Caco-2 (cell line): ENCODE data around the gene LDLRAD3. TPM values are rescaled to one million over a fixed set of nuclear protein-coding genes. Genes with fewer than 3 reads are reported as not detected.

Experiments used
- BruUV-seq: library from RNA; stranded (reverse); fragments of 400-500 nt; replicated peaks from 2 replicates; lab custom pipeline; 2021; lab: Mats Ljungman, UMichigan
- CTCF ChIA-PET: fragments of 300-600 bp; sonication (Branson Sonifier 250); formaldehyde crosslinking; loops from one replicate; lab custom pipeline; 2022; ENCODE audit warnings: antibody characterized with exemption; lab: Charles Lee
- POLR2A ChIA-PET: fragments of 300-600 bp; sonication (Branson Sonifier 250); formaldehyde crosslinking; loops from one replicate; lab custom pipeline; 2022; ENCODE audit warnings: antibody characterized with exemption; lab: Charles Lee
- DNase-seq, 2 experiments: peaks; one replicate each; pipeline versions ENCODE4 v3.0.0 to v3.0.0-alpha.2; 2020 to 2022
- H3K27me3 ChIP-seq: replicated peaks from 2 replicates; pipeline ENCODE4 v1.6.0; 2011; ENCODE audit warnings: low read length; ENCODE audit not compliant: control insufficient read depth, insufficient read depth
- H3K36me3 ChIP-seq: 2 replicates; pipeline ENCODE4 v1.5.1; 2011; ENCODE audit warnings: low read length; ENCODE audit not compliant: control insufficient read depth, insufficient read depth
- H3K4me1 ChIP-seq: fragments of 250-450 bp; sonication (Bioruptor Pico); 2 replicates; pipeline ENCODE4 v1.5.1; 2020; ENCODE audit warnings: mild to moderate bottlenecking
- H3K4me3 ChIP-seq: 2 replicates; pipeline ENCODE4 v1.5.1; 2011; ENCODE audit warnings: low read depth, mild to moderate bottlenecking, control low read depth, low read length
- H3K9me3 ChIP-seq: fragments of 250-450 bp; sonication (Bioruptor Pico); 2 replicates; pipeline ENCODE4 v1.5.1; 2020; ENCODE audit warnings: mild to moderate bottlenecking, moderate library complexity
- H3K27ac Mint-ChIP-seq: one replicate; pipeline ENCODE4 v1.8.0; 2022; ENCODE audit warnings: mixed read lengths; ENCODE audit not compliant: unreplicated experiment
- H3K27me3 Mint-ChIP-seq: one replicate; pipeline ENCODE4 v1.8.0; 2022; ENCODE audit warnings: mixed read lengths; ENCODE audit not compliant: insufficient read depth, unreplicated experiment
- H3K36me3 Mint-ChIP-seq: one replicate; pipeline ENCODE4 v1.8.0; 2022; ENCODE audit warnings: mild to moderate bottlenecking, mixed read lengths; ENCODE audit not compliant: insufficient read depth, unreplicated experiment
- H3K4me1 Mint-ChIP-seq: one replicate; pipeline ENCODE4 v1.8.0; 2022; ENCODE audit warnings: low read depth, mixed read lengths; ENCODE audit not compliant: unreplicated experiment
- H3K4me3 Mint-ChIP-seq: one replicate; pipeline ENCODE4 v1.8.0; 2022; ENCODE audit warnings: mild to moderate bottlenecking, moderate library complexity, mixed read lengths; ENCODE audit not compliant: unreplicated experiment
- H3K9me3 Mint-ChIP-seq: one replicate; pipeline ENCODE4 v1.8.0; 2022; ENCODE audit warnings: mixed read lengths; ENCODE audit not compliant: unreplicated experiment
- CTCF ChIP-seq, 2 experiments: fragments of 200-600 bp in 1 of 2; IDR thresholded peaks; 1 replicate in 1 of 2; 2 replicates in 1 of 2; pipeline versions ENCODE4 v1.5.1 to v1.8.0; 2011 to 2022; ENCODE audit warnings: antibody characterized with exemption in 1 of 2, control low read depth in 1 of 2, inconsistent platforms in 1 of 2, low read depth in 1 of 2, low read length in 1 of 2, mild to moderate bottlenecking in 1 of 2, moderate library complexity in 1 of 2; ENCODE audit not compliant: insufficient read depth in 1 of 2, severe bottlenecking in 1 of 2, unreplicated experiment in 1 of 2
- intact Hi-C: fragments of 100-400 bp; cut with micrococcal nuclease; formaldehyde crosslinking; loops from one replicate; pipeline ENCODE4 v1.10.0; 2022; ENCODE audit not compliant: unreplicated experiment
- total RNA-seq: library from RNA; stranded (reverse); gene quantifications from 2 replicates; pipeline ENCODE4 v1.2.3, GENCODE V29; 2022

The LDLRAD3 gene
- total RNA-seq, 1 experiment from 2014 or later, result 9.9 TPM

- Histone ChIP-seq H3K4me3 (no peak overlapping the region), H3K27me3 (no peaks in the 10 kb centered on the region), H3K36me3 (no peaks in the 10 kb centered on the region), H3K9me3 (no peaks in the 10 kb centered on the region), H3K4me1 (peaks cover 51% of the 10 kb centered on the region)
- intact Hi-C loops, result loop anchor here (2.0 kb wide), 2 partner anchors 116 to 212 kb away; no protein-coding TSS in a partner anchor
- Mint-ChIP-seq H3K27ac (peak overlapping the region; percentile 78), H3K9me3 (no peaks in the 10 kb centered on the region), H3K4me3 (peak overlapping the region; percentile 60), H3K4me1 (peaks cover 45% of the 10 kb centered on the region), H3K36me3 (peaks cover 5% of the 10 kb centered on the region), H3K27me3 (no peaks in the 10 kb centered on the region)
- ChIA-PET POLR2A (interaction anchor here (0.6 kb wide), 2 partner anchors 10 to 75 kb away, joined by 3 to 4 read pairs; no protein-coding TSS in a partner anchor), CTCF (interaction anchor here (0.5 to 1.3 kb wide), 4 partner anchors 21 to 224 kb away, joined by 5 to 10 read pairs (median 6); no protein-coding TSS in a partner anchor)
- no TSS peak for BruUV-seq
- no peak for TF ChIP-seq CTCF (IDR thresholded peaks at IDR 0.05; ENCODE audit: insufficient read depth in 1 of 2, low read depth in 1 of 2, low read length in 1 of 2, severe bottlenecking in 1 of 2, unreplicated experiment in 1 of 2)
- peak; percentile 54 to 58 for DNase-seq
Observed at GRCh38 chr11:36034551-36035331, 90.9 kb downstream of the LDLRAD3 start.

- Mint-ChIP-seq H3K4me3 (peak overlapping the region; percentile 60), H3K27me3 (no peaks in the 10 kb centered on the region), H3K4me1 (peaks cover 38% of the 10 kb centered on the region), H3K36me3 (peaks cover 5% of the 10 kb centered on the region), H3K9me3 (no peaks in the 10 kb centered on the region), H3K27ac (peak overlapping the region; percentile 78)
- POLR2A ChIA-PET, result interaction anchor here (0.6 kb wide), 1 partner anchor 74 kb away, joined by 3 read pairs; no protein-coding TSS in a partner anchor
- no peaks in the 10 kb centered on the region for H3K36me3 ChIP-seq
- BruUV-seq, result TSS peak; percentile 35
- DNase-seq, result no peak
- H3K4me3 ChIP-seq, result no peak overlapping the region
- no peak for TF ChIP-seq CTCF (IDR thresholded peaks at IDR 0.05; ENCODE audit: insufficient read depth in 1 of 2, low read depth in 1 of 2, low read length in 1 of 2, severe bottlenecking in 1 of 2, unreplicated experiment in 1 of 2)
- intact Hi-C loops, result loop anchor here (2.0 kb wide), 2 partner anchors 115 to 213 kb away; no protein-coding TSS in a partner anchor
- CTCF ChIA-PET, result interaction anchor here (0.5 to 1.3 kb wide), 3 partner anchors 20 to 223 kb away, joined by 5 to 10 read pairs (median 7); no protein-coding TSS in a partner anchor
- no peaks in the 10 kb centered on the region for H3K27me3 ChIP-seq
- H3K4me1 ChIP-seq, result peaks cover 47% of the 10 kb centered on the region
- no peaks in the 10 kb centered on the region for H3K9me3 ChIP-seq
Observed at GRCh38 chr11:36035454-36035853, 91.6 kb downstream of the LDLRAD3 start.

- no TSS peak for BruUV-seq
- Mint-ChIP-seq H3K4me1 (peaks cover 32% of the 10 kb centered on the region), H3K9me3 (no peaks in the 10 kb centered on the region), H3K27ac (peak overlapping the region; percentile 78), H3K4me3 (no peak overlapping the region), H3K36me3 (peaks cover 4% of the 10 kb centered on the region), H3K27me3 (no peaks in the 10 kb centered on the region)
- ChIA-PET POLR2A (no interaction called here), CTCF (no interaction called here)
- intact Hi-C loops, result loop anchor here (2.0 kb wide), 2 partner anchors 115 to 213 kb away; no protein-coding TSS in a partner anchor
- H3K4me1 ChIP-seq, result peaks cover 42% of the 10 kb centered on the region
- H3K9me3 ChIP-seq, result no peaks in the 10 kb centered on the region
- DNase-seq, result no peak
- TF ChIP-seq CTCF (IDR thresholded peaks at IDR 0.05; ENCODE audit: insufficient read depth in 1 of 2, low read depth in 1 of 2, low read length in 1 of 2, severe bottlenecking in 1 of 2, unreplicated experiment in 1 of 2), result no peak
- no peaks in the 10 kb centered on the region for H3K36me3 ChIP-seq
- no peaks in the 10 kb centered on the region for H3K27me3 ChIP-seq
- H3K4me3 ChIP-seq, result no peak overlapping the region
Observed at GRCh38 chr11:36035999-36036398, 92.1 kb downstream of the LDLRAD3 start.
